Measurements from ENCODE around the gene DNAH2. TPM values are rescaled to one million over a fixed set of nuclear protein-coding genes. Genes with fewer than 3 reads are reported as not detected.

The DNAH2 gene
- total RNA-seq, 1 donor from 2014 or later: 0.31 TPM

GRCh38 chr17:7822126-7822525 lies 104.6 kb downstream of the DNAH2 start:
- no peak for DNase-seq

- no peak for DNase-seq
Measured at GRCh38 chr17:7823581-7824001, 106.0 kb downstream of the DNAH2 start.

- peak; percentile 19 for DNase-seq
Measured at GRCh38 chr17:7824021-7824924, 106.7 kb downstream of the DNAH2 start.

- DNase-seq: peak; percentile 62
Measured at GRCh38 chr17:7825206-7825990, 107.9 kb downstream of the DNAH2 start.

GRCh38 chr17:7830616-7831015 lies 113.1 kb downstream of the DNAH2 start:
- no peak for DNase-seq

GRCh38 chr17:7831233-7831632 lies 113.7 kb downstream of the DNAH2 start:
- no peak for DNase-seq

GRCh38 chr17:7832431-7832830 lies 114.9 kb downstream of the DNAH2 start:
- no peak for DNase-seq

- no peak for DNase-seq
Measured at GRCh38 chr17:7833011-7833794, 115.7 kb downstream of the DNAH2 start.

- DNase-seq: peak; percentile 97
Measured at GRCh38 chr17:7833795-7834541, 116.4 kb downstream of the DNAH2 start, which contains the start of gene KDM6B. Gene KDM6B, plus strand, starts transcription at chr17:7834217. Its CDS starts 11,338 bp downstream, at chr17:7845555.

- DNase-seq: peak; percentile 35
Measured at GRCh38 chr17:7834542-7834956, 117.0 kb downstream of the DNAH2 start.

GRCh38 chr17:7834957-7835813 lies 117.6 kb downstream of the DNAH2 start:
- DNase-seq: peak; percentile 99

- peak; percentile 82 for DNase-seq
Measured at GRCh38 chr17:7835814-7836595, 118.5 kb downstream of the DNAH2 start.

- peak; percentile 96 for DNase-seq
Measured at GRCh38 chr17:7836596-7837407, 119.3 kb downstream of the DNAH2 start.

- no peak for DNase-seq
Measured at GRCh38 chr17:7837408-7838088, 120.0 kb downstream of the DNAH2 start.

- peak; percentile 85 for DNase-seq
Measured at GRCh38 chr17:7838090-7839075, 120.8 kb downstream of the DNAH2 start.

- DNase-seq: no peak
Measured at GRCh38 chr17:7839190-7839875, 121.8 kb downstream of the DNAH2 start.
